Right lobe of liver (tissue), 4 donors: Measurements from ENCODE around the gene CYBA.

ENCODE experiments used
- CTCF ChIP-seq, 4 donors: fragments of 200-600 bp in 3 of 4; fragments of 450-650 bp in 1 of 4; IDR thresholded peaks; one replicate each; pipeline versions ENCODE4 v1.5.1 to v1.8.0; 2016 to 2022; ENCODE audit warnings: antibody characterized with exemption in 4 of 4, mild to moderate bottlenecking in 2 of 4
- POLR2A ChIP-seq: fragments of 450-650 bp; IDR thresholded peaks from one replicate; pipeline ENCODE4 v1.6.1; 2017; ENCODE audit warnings: antibody characterized with exemption, mild to moderate bottlenecking
- donor health status: DM: no; HTN: no; CAD: no.
- donor health status: DM: no; HTN: no; CAD: no.
- donor health status: DM: no; HTN: yes; CAD: no.

GRCh38 chr16:88613293-88613692, 37.6 kb downstream of the CYBA start:
- TF ChIP-seq POLR2A = no peak
- no peak for TF ChIP-seq CTCF (IDR thresholded peaks at IDR 0.05)
